Trophoblast cell (in vitro differentiated cells and primary cell): ENCODE data around the gene DCAF8.

Source experiments
- DNase-seq, 2 donors: peaks; one replicate each; pipeline ENCODE4 v3.0.0-alpha.2; 2016
- H2AFZ ChIP-seq: 2 replicates; pipeline ENCODE4 v1.6.1; 2013; ENCODE audit warnings: low read length, moderate library complexity, mild to moderate bottlenecking; ENCODE audit not compliant: insufficient read depth, poor library complexity
- H2AK5ac ChIP-seq: 2 replicates; pipeline ENCODE4 v1.6.1; 2013; ENCODE audit warnings: mild to moderate bottlenecking, low read length
- H2BK120ac ChIP-seq: 2 replicates; pipeline ENCODE4 v1.6.1; 2013; ENCODE audit warnings: low read length, mild to moderate bottlenecking, moderate library complexity; ENCODE audit not compliant: insufficient read depth, poor library complexity
- H2BK12ac ChIP-seq: 2 replicates; pipeline ENCODE4 v1.6.1; 2013; ENCODE audit warnings: mild to moderate bottlenecking, low read length, moderate library complexity
- H2BK5ac ChIP-seq: 2 replicates; pipeline ENCODE4 v1.6.1; 2013; ENCODE audit warnings: low read length, low read depth, moderate library complexity, mild to moderate bottlenecking; ENCODE audit not compliant: poor library complexity
- H3K14ac ChIP-seq: 2 replicates; pipeline ENCODE4 v1.6.1; 2013; ENCODE audit warnings: mild to moderate bottlenecking, low read length
- H3K18ac ChIP-seq: 2 replicates; pipeline ENCODE4 v1.6.1; 2013; ENCODE audit warnings: mild to moderate bottlenecking, low read length
- H3K23ac ChIP-seq: 2 replicates; pipeline ENCODE4 v1.6.1; 2013; ENCODE audit warnings: low read length
- H3K27ac ChIP-seq: 2 replicates; pipeline ENCODE4 v1.5.1; 2013; ENCODE audit warnings: low read depth, mild to moderate bottlenecking, inconsistent platforms, low read length, moderate library complexity
- H3K27me3 ChIP-seq: 2 replicates; pipeline ENCODE4 v1.6.1; 2013; ENCODE audit warnings: inconsistent platforms, mild to moderate bottlenecking, low read length, moderate library complexity; ENCODE audit not compliant: insufficient read depth
- H3K36me3 ChIP-seq, 2 experiments: 1 replicate in 1 of 2; 2 replicates in 1 of 2; pipeline ENCODE4 v1.6.1; 2013; ENCODE audit warnings: low read length in 2 of 2, mild to moderate bottlenecking in 2 of 2, moderate library complexity in 1 of 2; ENCODE audit not compliant: insufficient read depth in 2 of 2, control insufficient read depth in 1 of 2
- H3K4ac ChIP-seq: 2 replicates; pipeline ENCODE4 v1.6.1; 2013; ENCODE audit warnings: low read depth, mild to moderate bottlenecking, low read length, moderate library complexity
- H3K4me1 ChIP-seq, 2 experiments: 1 replicate in 1 of 2; 2 replicates in 1 of 2; pipeline ENCODE4 v1.6.1; 2013; ENCODE audit warnings: low read length in 2 of 2, mild to moderate bottlenecking in 2 of 2, moderate library complexity in 1 of 2; ENCODE audit not compliant: insufficient read depth in 2 of 2, control insufficient read depth in 1 of 2
- H3K4me2 ChIP-seq: 2 replicates; pipeline ENCODE4 v1.6.1; 2013; ENCODE audit warnings: inconsistent platforms, mild to moderate bottlenecking, low read length, moderate library complexity
- H3K4me3 ChIP-seq: 2 replicates; pipeline ENCODE4 v1.5.1; 2013; ENCODE audit warnings: mild to moderate bottlenecking, low read depth, low read length, inconsistent platforms
- H3K79me1 ChIP-seq: one replicate; pipeline ENCODE4 v1.6.1; 2013; ENCODE audit warnings: low read length
- H3K79me2 ChIP-seq: 2 replicates; pipeline ENCODE4 v1.6.1; 2013; ENCODE audit warnings: low read length, mild to moderate bottlenecking; ENCODE audit not compliant: control insufficient read depth, insufficient read depth, poor library complexity
- H3K9ac ChIP-seq: 2 replicates; pipeline ENCODE4 v1.6.1; 2013; ENCODE audit warnings: mild to moderate bottlenecking, low read length
- H3K9me3 ChIP-seq: 2 replicates; pipeline ENCODE4 v1.6.1; 2013; ENCODE audit warnings: low read depth, mild to moderate bottlenecking, control low read depth, inconsistent platforms, low read length; ENCODE audit not compliant: insufficient read depth
- H4K12ac ChIP-seq: 2 replicates; pipeline ENCODE4 v1.6.1; 2013; ENCODE audit warnings: low read depth, mild to moderate bottlenecking, low read length, moderate library complexity
- H4K8ac ChIP-seq: 2 replicates; pipeline ENCODE4 v1.6.1; 2013; ENCODE audit warnings: low read depth, mild to moderate bottlenecking, low read length, moderate library complexity
- H4K91ac ChIP-seq: one replicate; pipeline ENCODE4 v1.6.1; 2013; ENCODE audit warnings: low read depth, mild to moderate bottlenecking, low read length, moderate library complexity
- WGBS: extraction: QIAGEN DNeasy Blood & Tissue Kit; methylation state at CpG from one replicate; pipeline ENCODE4 v1.1.7; 2013; ENCODE audit warnings: missing lambda C conversion rate; ENCODE audit not compliant: insufficient read length, insufficient coverage; ENCODE audit errors: extremely low coverage; 5-methylcytosine and 5-hydroxymethylcytosine counted together

The DCAF8 gene

GRCh38 chr1:160260406-160261382 is 1.7 kb downstream of the DCAF8 start:
- H3K27ac ChIP-seq: no peak overlapping the region
- no peak overlapping the region for H3K4me3 ChIP-seq
- DNase-seq: peak in 1 of 2 donors; percentile 12
- H3K9me3 ChIP-seq: no peaks in the 10 kb centered on the region
- H3K36me3 ChIP-seq: no peaks in the 10 kb centered on the region
- no peak overlapping the region for H4K12ac ChIP-seq
- no peak overlapping the region for H4K91ac ChIP-seq
- H3K79me1 ChIP-seq: peaks cover 9% of the 10 kb centered on the region
- H3K27me3 ChIP-seq: no peaks in the 10 kb centered on the region
- H3K4me2 ChIP-seq: peak overlapping the region; percentile 49
- no peak overlapping the region for H2BK5ac ChIP-seq
- WGBS: no CpG with 5 or more reads among the region's 6 CpGs
- H3K14ac ChIP-seq: no peak overlapping the region
- no peak overlapping the region for H4K8ac ChIP-seq
- H3K4ac ChIP-seq: peak overlapping the region; percentile 95
- no peak overlapping the region for H2AK5ac ChIP-seq
- H3K4me1 ChIP-seq: no peaks in the 10 kb centered on the region
- no peak overlapping the region for H2BK120ac ChIP-seq
- no peak overlapping the region for H3K9ac ChIP-seq
- peaks cover 6% of the 10 kb centered on the region for H3K79me2 ChIP-seq
- no peak overlapping the region for H2BK12ac ChIP-seq
- no peak overlapping the region for H2AFZ ChIP-seq
- H3K18ac ChIP-seq: no peak overlapping the region
- no peak overlapping the region for H3K23ac ChIP-seq

GRCh38 chr1:160258177-160258798 is 4.1 kb downstream of the DCAF8 start:
- no peak overlapping the region for H3K4ac ChIP-seq
- peaks cover 6% of the 10 kb centered on the region for H3K79me2 ChIP-seq
- no peak overlapping the region for H2AFZ ChIP-seq
- no peak overlapping the region for H3K23ac ChIP-seq
- no peaks in the 10 kb centered on the region for H3K27me3 ChIP-seq
- no peak overlapping the region for H3K14ac ChIP-seq
- DNase-seq: no peak
- H2AK5ac ChIP-seq: no peak overlapping the region
- H3K4me2 ChIP-seq: no peak overlapping the region
- peaks cover 9% of the 10 kb centered on the region for H3K79me1 ChIP-seq
- H4K12ac ChIP-seq: no peak overlapping the region
- H2BK5ac ChIP-seq: no peak overlapping the region
- WGBS: no CpG with 5 or more reads among the region's 7 CpGs
- H2BK120ac ChIP-seq: no peak overlapping the region
- H2BK12ac ChIP-seq: no peak overlapping the region
- H3K18ac ChIP-seq: no peak overlapping the region
- H4K8ac ChIP-seq: no peak overlapping the region
- H3K9me3 ChIP-seq: no peaks in the 10 kb centered on the region
- no peak overlapping the region for H3K27ac ChIP-seq
- H3K4me1 ChIP-seq: no peaks in the 10 kb centered on the region
- H3K9ac ChIP-seq: no peak overlapping the region
- no peak overlapping the region for H4K91ac ChIP-seq
- H3K4me3 ChIP-seq: no peak overlapping the region
- peaks cover 4 to 6% of the 10 kb centered on the region in 2 experiments for H3K36me3 ChIP-seq

- no peaks in the 10 kb centered on the region for H3K4me1 ChIP-seq
- H3K27ac ChIP-seq: no peak overlapping the region
- H2BK5ac ChIP-seq: no peak overlapping the region
- no peak overlapping the region for H2AK5ac ChIP-seq
- peaks cover 4 to 6% of the 10 kb centered on the region in 2 experiments for H3K36me3 ChIP-seq
- no peaks in the 10 kb centered on the region for H3K9me3 ChIP-seq
- H4K8ac ChIP-seq: no peak overlapping the region
- no peak overlapping the region for H3K14ac ChIP-seq
- H2BK12ac ChIP-seq: no peak overlapping the region
- no peak overlapping the region for H2AFZ ChIP-seq
- peaks cover 6% of the 10 kb centered on the region for H3K79me2 ChIP-seq
- H3K18ac ChIP-seq: no peak overlapping the region
- H3K23ac ChIP-seq: no peak overlapping the region
- no peak overlapping the region for H3K4me2 ChIP-seq
- DNase-seq: no peak
- no peak overlapping the region for H4K91ac ChIP-seq
- H3K9ac ChIP-seq: no peak overlapping the region
- H3K4ac ChIP-seq: no peak overlapping the region
- H3K4me3 ChIP-seq: no peak overlapping the region
- no peak overlapping the region for H2BK120ac ChIP-seq
- no CpG with 5 or more reads among the region's 6 CpGs for WGBS
- H3K27me3 ChIP-seq: no peaks in the 10 kb centered on the region
- no peak overlapping the region for H4K12ac ChIP-seq
- H3K79me1 ChIP-seq: peaks cover 6% of the 10 kb centered on the region
Observed at GRCh38 chr1:160257411-160258015, 4.8 kb downstream of the DCAF8 start.

DNA sequence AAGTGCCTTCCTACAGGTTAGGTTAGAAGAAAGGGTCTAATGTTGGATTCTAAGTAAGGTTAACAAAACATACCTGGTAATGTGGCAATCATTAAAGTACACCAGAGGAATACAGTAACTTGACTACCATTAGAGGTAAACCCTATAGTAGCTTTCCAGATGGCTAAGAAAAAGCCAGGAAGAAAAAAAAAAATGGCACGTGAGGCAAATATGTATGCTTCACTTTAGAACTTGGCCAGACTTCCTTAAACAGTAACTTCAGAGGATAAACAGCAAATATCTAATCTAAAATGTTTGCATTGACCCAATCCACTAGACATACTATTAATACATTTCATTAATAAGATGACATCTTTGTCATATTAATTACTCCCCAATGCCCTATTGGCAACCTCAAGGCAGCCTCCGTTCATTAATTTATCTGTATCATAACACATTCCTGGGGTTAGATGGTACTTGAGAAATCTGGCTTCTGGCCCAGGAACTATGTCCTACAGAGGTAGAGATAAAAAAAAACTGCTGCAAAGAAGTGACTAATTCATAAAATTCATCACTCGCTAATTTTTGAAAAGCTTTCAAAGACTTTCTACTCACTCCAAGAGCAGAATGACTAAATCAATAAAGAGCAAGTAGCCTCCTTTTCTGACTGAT is 5.8 kb downstream of the DCAF8 start:
- H3K18ac ChIP-seq: no peak overlapping the region
- no peaks in the 10 kb centered on the region for H3K4me1 ChIP-seq
- H2BK120ac ChIP-seq: no peak overlapping the region
- no peak overlapping the region for H3K4me3 ChIP-seq
- H2BK12ac ChIP-seq: no peak overlapping the region
- H2AK5ac ChIP-seq: no peak overlapping the region
- no peak overlapping the region for H3K4me2 ChIP-seq
- no peaks in the 10 kb centered on the region for H3K27me3 ChIP-seq
- no CpG with 5 or more reads among the region's 3 CpGs for WGBS
- no peak overlapping the region for H3K27ac ChIP-seq
- peaks cover 5 to 7% of the 10 kb centered on the region in 2 experiments for H3K36me3 ChIP-seq
- H4K91ac ChIP-seq: no peak overlapping the region
- H3K23ac ChIP-seq: no peak overlapping the region
- no peak overlapping the region for H4K12ac ChIP-seq
- H3K14ac ChIP-seq: no peak overlapping the region
- no peak overlapping the region for H4K8ac ChIP-seq
- no peaks in the 10 kb centered on the region for H3K79me1 ChIP-seq
- H2AFZ ChIP-seq: no peak overlapping the region
- no peaks in the 10 kb centered on the region for H3K79me2 ChIP-seq
- DNase-seq: no peak
- H3K9me3 ChIP-seq: no peaks in the 10 kb centered on the region
- no peak overlapping the region for H2BK5ac ChIP-seq
- H3K9ac ChIP-seq: no peak overlapping the region
- H3K4ac ChIP-seq: no peak overlapping the region
